Measurements from ENCODE around the gene CALCOCO2. TPM values are rescaled to one million over a fixed set of nuclear protein-coding genes. Genes with fewer than 3 reads are reported as not detected.
"Not testable (repeated sequence)": the region's sequence is repeated elsewhere in the genome, so short reads cannot be mapped to it uniquely, and the experiment has no call there.

Gene CALCOCO2
- polyA plus RNA-seq, 4 donors, result 61.7 to 94.5 (median 82.6) TPM

DNA sequence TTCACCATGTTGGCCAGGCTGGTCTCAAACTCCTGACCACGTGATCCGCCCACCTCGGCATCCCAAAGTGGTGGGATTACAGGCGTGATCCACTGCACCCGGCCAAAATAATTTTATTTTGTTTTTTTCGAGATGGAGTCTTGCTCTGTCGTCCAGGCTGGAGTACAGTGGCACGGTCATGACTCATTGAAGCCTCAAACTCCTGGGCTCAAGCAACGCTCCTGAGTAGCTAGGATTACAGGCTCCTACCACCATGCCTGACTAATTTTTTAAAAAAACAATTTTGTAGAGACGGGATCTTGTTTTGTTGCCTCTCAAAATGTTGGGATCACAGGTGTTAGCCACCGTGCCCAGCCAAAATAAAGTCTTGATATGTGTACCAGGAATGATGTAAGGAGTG is 11.4 kb upstream of the CALCOCO2 start:
- DNase-seq (ENCODE audit: low read depth in 4 of 4, low spot score in 2 of 4), result no peak

GRCh38 chr17:48820936-48821335 is 9.9 kb upstream of the CALCOCO2 start:
- not testable (repeated sequence) for DNase-seq (ENCODE audit: low read depth in 4 of 4, low spot score in 2 of 4)

DNA sequence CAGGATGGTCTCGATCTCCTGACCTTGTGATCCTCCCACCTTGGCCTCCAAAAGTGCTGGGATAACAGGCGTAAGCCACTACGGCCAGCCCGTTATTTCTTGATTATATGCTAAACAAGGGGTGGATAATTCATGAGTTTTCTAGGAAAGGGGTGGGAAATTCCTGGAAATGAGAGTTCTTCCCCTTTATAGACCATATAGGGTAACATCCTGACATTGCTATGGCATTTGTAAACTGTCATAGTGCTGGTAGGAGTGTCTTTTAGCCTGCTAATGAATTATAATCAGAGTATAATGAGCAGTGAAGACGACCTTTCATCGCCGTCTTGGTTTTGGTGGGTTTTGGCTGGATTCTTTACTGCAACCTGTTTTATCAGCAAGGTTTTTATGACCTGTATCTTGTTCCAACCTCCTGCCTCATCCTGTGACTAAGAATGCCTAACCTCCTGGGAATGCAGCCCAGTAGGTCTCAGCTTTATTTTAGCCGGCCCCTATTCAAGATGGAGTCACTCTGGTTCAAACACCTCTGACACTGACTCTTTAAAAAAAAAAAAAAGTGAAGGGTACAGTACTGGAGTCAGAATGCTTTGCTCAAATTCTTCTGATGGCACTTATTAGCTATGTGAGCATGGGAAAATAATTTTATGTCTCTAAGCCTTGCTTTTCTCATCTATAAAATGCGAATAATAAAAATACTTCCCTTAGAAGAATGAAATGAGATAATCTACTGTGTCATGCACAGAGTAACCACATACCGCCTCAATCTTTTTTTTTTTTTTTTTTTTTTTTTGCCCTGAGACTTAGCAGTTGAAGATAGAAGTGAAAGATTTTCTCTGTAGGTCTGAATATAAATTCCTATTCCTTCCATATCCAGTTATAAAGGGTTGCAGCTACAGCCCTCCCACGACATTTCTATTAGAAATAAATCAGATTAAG is 5.1 kb upstream of the CALCOCO2 start:
- no peak for DNase-seq (ENCODE audit: low read depth in 4 of 4, low spot score in 2 of 4)

- peak in 1 of 4 donors; percentile 27 for DNase-seq (ENCODE audit: low read depth in 4 of 4, low spot score in 2 of 4)
Measured at GRCh38 chr17:48831549-48831883, 681 bp downstream of the CALCOCO2 start.

GRCh38 chr17:48834973-48835372 is 4.1 kb downstream of the CALCOCO2 start:
- no peak for DNase-seq (ENCODE audit: low read depth in 4 of 4, low spot score in 2 of 4)

GRCh38 chr17:48835971-48836370 is 5.1 kb downstream of the CALCOCO2 start:
- no peak for DNase-seq (ENCODE audit: low read depth in 4 of 4, low spot score in 2 of 4)

DNA sequence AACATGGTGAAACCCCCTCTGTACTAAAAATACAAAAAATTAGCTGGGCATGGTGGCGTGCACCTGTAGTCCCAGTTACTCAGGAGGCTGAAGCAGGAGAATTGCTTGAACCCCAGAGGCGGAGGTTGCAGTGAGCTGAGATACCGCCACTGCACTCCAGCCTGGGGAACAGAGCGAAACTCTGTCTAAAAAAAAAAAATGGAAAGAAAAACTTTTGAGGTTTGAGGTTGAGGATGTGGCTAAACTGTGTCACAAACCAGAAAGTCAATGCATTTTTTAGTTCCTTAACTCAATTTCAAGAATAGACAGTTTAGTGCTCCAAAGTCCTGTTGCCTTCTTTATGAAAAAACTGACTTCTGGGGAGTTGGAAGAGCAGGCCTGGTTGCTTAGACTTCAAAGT is 6.6 kb downstream of the CALCOCO2 start:
- DNase-seq (ENCODE audit: low read depth in 4 of 4, low spot score in 2 of 4), result not testable (repeated sequence)

DNA sequence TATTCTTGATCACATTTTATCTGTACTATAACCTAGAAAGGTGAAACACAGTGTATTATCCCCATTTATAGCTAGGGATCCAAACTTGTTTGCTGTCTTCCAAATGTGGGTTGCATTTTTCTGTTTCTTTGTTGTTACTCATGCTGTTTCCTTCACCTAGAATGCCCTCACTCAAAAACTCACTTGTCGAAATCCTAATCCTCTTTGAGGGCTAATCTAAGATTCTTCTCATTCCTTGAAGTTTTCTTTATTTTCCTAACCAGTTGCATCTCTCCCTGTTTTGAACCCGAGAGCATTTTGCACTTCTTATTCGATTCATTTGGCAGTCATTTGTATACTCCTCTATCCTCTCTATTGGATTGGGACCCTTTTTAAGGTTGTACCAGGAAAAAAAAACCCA is 9.6 kb downstream of the CALCOCO2 start:
- DNase-seq (ENCODE audit: low read depth in 4 of 4, low spot score in 2 of 4), result no peak

GRCh38 chr17:48841395-48841831 is 10.6 kb downstream of the CALCOCO2 start:
- peak in 1 of 4 donors; percentile 15 for DNase-seq (ENCODE audit: low read depth in 4 of 4, low spot score in 2 of 4)

- no peak for DNase-seq (ENCODE audit: low read depth in 4 of 4, low spot score in 2 of 4)
Measured at GRCh38 chr17:48842746-48843145, 11.9 kb downstream of the CALCOCO2 start.

DNA sequence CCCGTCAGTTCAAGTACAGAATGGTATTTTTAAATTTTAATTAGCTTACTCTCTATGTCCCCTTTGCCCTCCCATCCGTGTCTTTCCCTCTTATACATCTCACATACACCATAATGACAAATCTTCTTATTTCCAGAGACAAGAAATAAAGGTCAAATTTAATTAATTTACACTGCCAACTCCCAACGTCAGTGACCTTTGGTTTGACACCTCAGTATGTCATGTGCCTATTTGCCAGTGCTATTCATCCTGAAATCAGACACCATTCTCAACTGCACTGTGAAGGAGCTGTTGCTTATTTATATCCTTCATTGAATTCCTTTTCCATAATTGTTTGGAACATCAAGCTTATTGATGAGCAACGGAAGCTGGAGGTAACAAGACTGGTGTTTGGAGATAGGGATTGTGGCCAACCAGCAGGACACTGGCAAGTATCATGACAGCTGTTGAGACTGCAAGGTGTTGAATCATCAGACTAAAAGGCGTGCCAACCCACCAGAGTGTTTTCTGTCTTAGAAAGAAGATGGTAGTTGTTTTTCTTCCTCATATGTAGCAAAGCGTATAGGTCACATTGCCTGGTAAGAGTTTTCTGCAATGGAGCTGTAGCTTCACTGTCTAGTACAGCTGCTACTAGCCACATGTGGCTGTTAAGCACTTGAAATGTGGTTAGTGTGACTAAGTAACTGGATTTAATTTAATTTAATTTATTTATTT is 12.5 kb downstream of the CALCOCO2 start:
- no peak for DNase-seq (ENCODE audit: low read depth in 4 of 4, low spot score in 2 of 4)

GRCh38 chr17:48850792-48851323 is 20.0 kb downstream of the CALCOCO2 start:
- no peak for DNase-seq (ENCODE audit: low read depth in 4 of 4, low spot score in 2 of 4)

GRCh38 chr17:48854774-48855476 is 24.1 kb downstream of the CALCOCO2 start:
- no peak for DNase-seq (ENCODE audit: low read depth in 4 of 4, low spot score in 2 of 4)

GRCh38 chr17:48856122-48856821 is 25.4 kb downstream of the CALCOCO2 start:
- no peak for DNase-seq (ENCODE audit: low read depth in 4 of 4, low spot score in 2 of 4)

DNA sequence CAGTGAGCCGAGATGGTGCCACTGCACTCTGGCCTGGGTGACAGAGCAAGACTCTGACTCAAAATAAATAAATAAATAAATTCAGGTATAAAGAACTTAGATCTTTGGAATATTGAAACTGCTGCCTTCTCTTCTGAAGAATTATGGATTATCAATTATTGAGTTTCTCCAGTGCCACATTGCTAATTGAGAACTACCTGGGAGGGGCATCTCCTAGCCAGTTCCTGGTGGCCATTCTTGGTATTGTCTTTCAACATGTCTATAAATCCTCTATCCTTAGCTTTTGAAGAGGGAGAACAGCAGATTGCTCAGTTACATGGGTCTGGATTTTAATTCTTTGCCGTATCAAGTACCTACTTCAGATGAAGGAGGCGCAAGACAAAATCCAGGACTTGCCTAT is 29.2 kb downstream of the CALCOCO2 start:
- no peak for DNase-seq (ENCODE audit: low read depth in 4 of 4, low spot score in 2 of 4)

DNA sequence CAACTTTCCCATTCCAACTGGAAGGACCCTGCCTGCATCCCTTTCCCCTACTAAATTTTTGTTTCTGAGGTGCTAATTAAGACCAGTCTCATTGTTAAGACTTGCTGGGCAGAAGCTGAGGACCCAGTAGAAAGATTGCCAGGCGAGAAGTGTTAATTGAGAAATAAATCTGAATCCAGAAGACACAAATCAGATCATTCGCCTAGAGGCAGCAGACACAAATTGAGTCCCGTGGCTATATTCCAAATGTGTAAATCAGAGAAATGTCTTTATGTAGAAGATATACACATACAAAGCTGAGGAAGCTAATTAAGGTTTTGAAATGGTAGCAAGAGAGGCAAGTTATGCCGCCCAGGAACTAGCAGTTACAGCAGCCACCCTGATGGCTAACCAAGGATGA is 29.6 kb downstream of the CALCOCO2 start:
- no peak for DNase-seq (ENCODE audit: low read depth in 4 of 4, low spot score in 2 of 4)

GRCh38 chr17:48868916-48869500 is 38.2 kb downstream of the CALCOCO2 start:
- DNase-seq (ENCODE audit: low read depth in 4 of 4, low spot score in 2 of 4), result no peak

- DNase-seq (ENCODE audit: low read depth in 4 of 4, low spot score in 2 of 4), result no peak
Measured at GRCh38 chr17:48869821-48870318, 39.0 kb downstream of the CALCOCO2 start.

DNA sequence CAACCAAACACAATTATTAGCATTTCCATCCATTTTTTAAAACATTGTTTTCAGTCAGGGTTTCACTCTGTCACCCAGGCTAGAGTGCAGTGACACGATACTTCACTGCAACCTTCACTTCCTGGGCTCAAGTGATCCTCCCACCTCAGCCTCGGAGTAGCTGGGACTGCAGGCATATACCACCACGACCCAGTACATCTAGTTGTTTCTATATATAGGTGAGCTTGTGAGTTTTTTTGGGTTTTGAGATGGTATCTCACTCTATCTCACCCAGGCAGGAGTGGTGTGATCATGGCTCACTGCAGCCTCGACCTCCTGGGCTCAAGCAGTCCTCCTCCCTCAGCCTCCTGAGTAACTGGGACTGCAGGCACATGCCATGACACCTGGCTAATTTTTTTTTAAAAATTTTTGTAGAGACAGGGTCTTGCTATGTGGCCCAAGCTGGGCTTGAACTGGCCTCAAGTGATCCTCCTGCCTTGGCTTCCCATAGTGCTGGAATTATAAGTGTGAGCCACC is 40.3 kb downstream of the CALCOCO2 start:
- DNase-seq (ENCODE audit: low read depth in 4 of 4, low spot score in 2 of 4), result no peak
